Measurements from ENCODE around the gene NUP153.
"Not testable (repeated sequence)": the region's sequence is repeated elsewhere in the genome, so short reads cannot be mapped to it uniquely, and the experiment has no call there.

NUP153 gene

DNA sequence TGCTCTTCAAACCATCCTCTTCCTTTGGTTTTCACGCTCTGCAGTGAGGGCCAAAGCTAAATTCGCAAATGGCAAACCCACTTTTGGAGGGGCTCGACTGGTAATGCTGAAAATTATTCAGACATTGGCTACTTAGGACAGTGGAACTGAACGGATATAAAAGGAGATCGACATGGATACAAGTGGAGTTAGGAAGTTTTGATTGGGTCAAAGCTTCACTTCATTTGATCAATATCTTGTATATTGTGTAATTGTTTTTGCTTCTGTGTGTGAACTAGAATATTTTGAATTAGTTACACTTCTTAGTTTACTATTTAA lies 105.4 kb downstream of the NUP153 start:
- in situ Hi-C loops (cut with HindIII; ENCODE audit: low pct_unique_long_range_greater_than_20kb, low sequenced_read_pairs), result no loop called here
- DNase-seq (ENCODE audit: low read depth in 1 of 2, low spot score in 1 of 2), result no peak
- TF ChIP-seq JUND (IDR thresholded peaks at IDR 0.05; ENCODE audit: low read depth), result no peak

DNA sequence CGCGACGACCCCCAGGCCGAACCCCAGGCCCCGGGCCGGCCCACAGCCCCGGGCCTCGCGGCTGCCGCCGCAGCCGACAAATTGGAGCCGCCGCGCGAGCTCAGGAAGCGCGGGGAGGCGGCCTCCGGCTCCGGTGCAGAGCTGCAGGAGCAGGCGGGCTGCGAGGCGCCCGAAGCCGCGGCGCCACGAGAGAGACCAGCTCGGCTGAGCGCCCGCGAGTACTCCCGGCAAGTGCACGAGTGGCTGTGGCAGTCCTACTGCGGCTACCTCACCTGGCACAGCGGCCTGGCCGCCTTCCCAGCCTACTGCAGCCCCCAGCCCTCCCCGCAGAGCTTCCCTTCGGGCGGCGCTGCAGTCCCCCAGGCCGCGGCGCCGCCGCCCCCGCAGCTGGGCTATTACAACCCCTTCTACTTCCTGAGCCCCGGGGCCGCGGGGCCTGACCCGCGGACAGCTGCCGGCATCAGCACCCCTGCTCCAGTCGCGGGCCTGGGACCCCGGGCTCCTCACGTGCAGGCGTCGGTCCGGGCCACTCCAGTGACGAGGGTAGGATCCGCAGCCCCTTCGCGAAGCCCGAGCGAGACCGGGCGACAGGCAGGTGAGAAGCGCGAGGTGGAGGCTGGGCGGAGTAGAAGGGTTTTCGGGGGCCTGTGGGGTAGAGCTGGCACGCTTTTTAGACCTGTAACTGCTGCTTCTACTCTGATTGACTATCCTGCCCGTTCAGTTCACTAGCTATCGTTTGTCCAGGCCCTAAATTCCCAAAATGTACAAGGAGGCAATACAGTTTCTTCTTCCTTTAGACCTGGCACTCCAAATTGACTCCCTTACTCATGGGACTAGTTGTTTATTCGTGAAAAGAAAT lies 106.0 kb downstream of the NUP153 start:
- in situ Hi-C loops (cut with HindIII; ENCODE audit: low pct_unique_long_range_greater_than_20kb, low sequenced_read_pairs), result no loop called here
- no peak for TF ChIP-seq JUND (IDR thresholded peaks at IDR 0.05; ENCODE audit: low read depth)
- DNase-seq (ENCODE audit: low read depth in 1 of 2, low spot score in 1 of 2), result peak in 1 of 2 experiments; percentile 39

DNA sequence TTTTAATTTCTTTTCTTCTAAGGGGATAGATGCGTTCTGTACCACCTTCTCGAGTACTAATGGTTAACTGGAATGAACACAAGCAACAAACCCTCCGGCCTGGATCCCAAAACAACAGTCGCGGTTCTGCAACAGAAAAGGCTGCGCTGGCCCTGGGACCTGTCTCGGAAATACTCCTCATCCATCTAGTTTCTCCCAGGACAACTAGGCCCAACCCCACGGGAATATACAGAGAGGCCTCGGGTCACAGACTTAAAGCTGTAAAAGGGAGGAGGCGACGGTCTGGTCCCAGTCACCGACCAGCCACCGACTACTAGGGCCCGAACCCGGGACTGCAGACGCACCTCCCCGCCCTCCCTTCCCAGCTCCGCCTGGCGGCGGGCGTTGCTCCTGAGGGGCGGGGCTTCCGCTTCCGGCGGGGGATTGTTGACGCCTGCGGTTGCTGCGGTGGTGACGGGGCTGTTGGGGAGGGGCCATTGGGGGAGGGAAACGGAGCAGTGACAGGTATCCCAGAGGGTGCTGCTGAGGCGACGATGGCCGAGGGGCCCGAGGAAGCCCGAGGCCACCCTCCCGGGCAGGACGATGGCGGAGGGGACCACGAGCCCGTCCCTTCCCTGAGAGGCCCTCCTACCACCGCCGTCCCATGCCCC lies 106.7 kb downstream of the NUP153 start, which contains the start of gene FAM8A1:
FAM8A1 (plus strand) TSS at position 426 of the 650 bp plus-strand sequence; CDS start at position 534, 108 bp downstream.
- no peak for TF ChIP-seq JUND (IDR thresholded peaks at IDR 0.05; ENCODE audit: low read depth)
- in situ Hi-C loops (cut with HindIII; ENCODE audit: low pct_unique_long_range_greater_than_20kb, low sequenced_read_pairs), result no loop called here
- DNase-seq (ENCODE audit: low read depth in 1 of 2, low spot score in 1 of 2), result peak; percentile 79 to 96

DNA sequence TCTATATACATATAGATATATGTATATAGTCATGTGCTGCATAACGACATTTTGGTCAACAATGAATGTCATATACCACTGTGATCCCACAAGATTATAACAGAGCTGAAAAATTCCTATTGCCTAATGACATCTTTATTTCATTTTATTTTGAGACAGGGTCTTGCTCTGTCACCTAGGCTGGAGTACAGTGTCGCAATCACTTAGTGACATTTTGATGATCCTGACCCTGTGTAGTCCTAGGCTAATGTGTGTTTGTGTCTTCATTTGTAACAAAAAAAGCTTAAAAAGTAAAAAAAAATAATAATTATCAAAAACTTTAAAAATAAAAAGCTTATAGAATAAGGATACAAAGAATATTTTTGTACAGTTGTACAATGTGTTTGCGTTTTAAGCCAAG lies 110.6 kb downstream of the NUP153 start:
- TF ChIP-seq JUND (IDR thresholded peaks at IDR 0.05; ENCODE audit: low read depth), result no peak
- in situ Hi-C loops (cut with HindIII; ENCODE audit: low pct_unique_long_range_greater_than_20kb, low sequenced_read_pairs), result no loop called here
- DNase-seq (ENCODE audit: low read depth in 1 of 2, low spot score in 1 of 2), result no peak

DNA sequence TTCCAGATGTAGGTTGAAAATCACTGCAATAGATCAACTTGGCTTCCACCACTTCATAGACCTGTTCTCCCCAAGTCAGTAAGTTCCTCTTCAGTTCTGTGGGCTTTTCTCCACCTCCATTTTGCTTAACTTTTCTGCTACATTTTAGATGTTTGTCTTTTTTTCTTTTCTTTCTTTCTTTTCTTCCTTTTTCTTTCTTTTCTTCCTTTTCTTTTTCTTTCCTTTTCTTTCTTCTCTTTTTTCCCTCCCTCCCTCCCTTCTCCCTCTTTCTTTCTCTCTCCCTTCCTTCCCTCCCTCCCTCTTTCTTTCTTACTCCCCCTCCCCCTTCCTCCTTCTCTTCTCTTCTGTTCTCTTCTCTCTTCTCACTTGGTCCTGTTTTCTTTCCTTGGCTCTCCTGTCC lies 113.5 kb downstream of the NUP153 start:
- DNase-seq (ENCODE audit: low read depth in 1 of 2, low spot score in 1 of 2), result no peak
- in situ Hi-C loops (cut with HindIII; ENCODE audit: low pct_unique_long_range_greater_than_20kb, low sequenced_read_pairs), result no loop called here
- no peak for TF ChIP-seq JUND (IDR thresholded peaks at IDR 0.05; ENCODE audit: low read depth)

DNA sequence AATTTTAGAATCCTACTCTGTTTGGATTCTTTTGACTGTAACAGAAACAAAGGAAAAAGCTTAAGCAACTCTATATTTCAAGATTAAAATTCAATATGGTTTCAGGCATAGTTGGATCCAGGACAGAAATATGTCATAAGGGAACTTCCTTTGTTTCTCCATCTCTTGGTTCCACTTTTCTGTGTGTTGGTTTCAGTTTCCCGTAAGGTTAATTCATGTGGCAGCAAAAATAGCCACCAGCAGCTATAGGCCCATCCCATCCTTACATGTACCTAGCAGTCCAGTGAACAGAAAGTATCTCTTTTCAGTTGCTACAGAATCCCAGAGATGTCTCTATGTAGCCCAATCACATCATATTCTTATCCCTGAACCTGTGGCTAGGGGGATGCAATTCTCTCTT lies 115.4 kb downstream of the NUP153 start:
- in situ Hi-C loops (cut with HindIII; ENCODE audit: low pct_unique_long_range_greater_than_20kb, low sequenced_read_pairs), result no loop called here
- no peak for TF ChIP-seq JUND (IDR thresholded peaks at IDR 0.05; ENCODE audit: low read depth)
- DNase-seq (ENCODE audit: low read depth in 1 of 2, low spot score in 1 of 2), result no peak

DNA sequence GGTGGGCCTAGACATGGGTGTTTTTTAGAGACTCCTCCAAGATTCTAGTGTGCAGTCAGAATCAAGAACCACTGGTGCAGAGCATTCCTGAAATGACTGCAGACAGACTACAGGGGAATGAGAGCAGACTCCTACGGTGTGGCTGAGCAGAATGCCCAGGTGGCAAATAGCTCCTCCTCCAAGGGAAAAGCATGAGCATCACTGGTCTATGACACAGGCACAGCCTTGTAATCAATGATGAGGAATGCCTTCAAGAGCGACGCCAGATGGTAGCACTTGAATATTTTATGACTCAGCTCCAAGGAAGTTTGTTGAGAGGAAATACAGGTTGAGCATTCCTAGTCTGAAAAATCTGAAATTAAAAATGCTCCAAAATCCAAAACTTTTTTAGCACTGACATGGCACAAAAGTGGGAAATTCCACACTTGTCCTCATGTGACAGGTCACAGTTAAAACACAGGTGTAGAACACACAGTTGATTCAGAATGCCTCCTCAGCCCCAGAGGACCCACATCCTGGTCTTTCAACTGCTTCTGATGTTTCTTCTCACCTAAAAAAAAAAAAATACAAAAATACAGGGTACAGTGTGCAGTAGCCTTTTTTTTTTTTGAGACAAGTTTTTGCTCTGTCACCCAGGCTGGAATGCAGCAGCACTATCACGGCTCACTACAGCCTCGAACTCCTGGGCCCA lies 117.2 kb downstream of the NUP153 start:
- peak in 1 of 2 experiments; percentile 92 for DNase-seq (ENCODE audit: low read depth in 1 of 2, low spot score in 1 of 2)
- in situ Hi-C loops (cut with HindIII; ENCODE audit: low pct_unique_long_range_greater_than_20kb, low sequenced_read_pairs), result no loop called here
- TF ChIP-seq JUND (IDR thresholded peaks at IDR 0.05; ENCODE audit: low read depth), result no peak

DNA sequence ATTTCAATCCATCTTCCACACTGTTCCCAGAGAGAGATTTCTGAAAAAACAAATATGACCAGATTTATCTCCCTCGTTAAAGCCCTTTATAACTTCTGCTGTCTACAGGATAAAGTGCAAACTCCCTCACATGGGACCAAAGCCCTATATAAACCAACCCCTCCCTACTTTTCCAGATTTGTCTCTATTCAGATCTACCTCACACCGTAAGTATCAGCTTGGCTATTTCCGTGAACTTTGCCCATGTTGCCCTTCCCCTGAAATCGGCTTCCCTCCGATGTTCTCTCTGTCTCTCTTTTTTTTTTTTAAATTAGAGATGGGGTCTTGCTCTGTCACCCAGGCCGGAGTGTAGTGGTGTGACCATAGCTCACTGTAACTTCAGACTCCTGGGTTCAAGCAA lies 118.7 kb downstream of the NUP153 start:
- in situ Hi-C loops (cut with HindIII; ENCODE audit: low pct_unique_long_range_greater_than_20kb, low sequenced_read_pairs), result no loop called here
- TF ChIP-seq JUND (IDR thresholded peaks at IDR 0.05; ENCODE audit: low read depth), result no peak
- no peak for DNase-seq (ENCODE audit: low read depth in 1 of 2, low spot score in 1 of 2)

DNA sequence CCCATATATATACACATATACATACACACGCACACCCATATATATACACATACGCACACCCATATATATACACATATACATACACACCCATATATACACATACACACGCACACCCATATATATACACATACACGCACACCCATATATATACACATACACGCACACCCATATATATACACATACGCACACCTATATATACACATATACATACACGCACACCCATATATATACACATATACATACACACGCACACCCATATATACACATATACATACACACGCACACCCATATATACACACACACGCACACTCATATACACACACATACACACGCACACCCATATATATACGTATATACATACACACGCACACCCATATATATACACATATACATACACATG lies 120.1 kb downstream of the NUP153 start:
- in situ Hi-C loops (cut with HindIII; ENCODE audit: low pct_unique_long_range_greater_than_20kb, low sequenced_read_pairs); DNase-seq (ENCODE audit: low read depth in 1 of 2, low spot score in 1 of 2): not testable (repeated sequence)

DNA sequence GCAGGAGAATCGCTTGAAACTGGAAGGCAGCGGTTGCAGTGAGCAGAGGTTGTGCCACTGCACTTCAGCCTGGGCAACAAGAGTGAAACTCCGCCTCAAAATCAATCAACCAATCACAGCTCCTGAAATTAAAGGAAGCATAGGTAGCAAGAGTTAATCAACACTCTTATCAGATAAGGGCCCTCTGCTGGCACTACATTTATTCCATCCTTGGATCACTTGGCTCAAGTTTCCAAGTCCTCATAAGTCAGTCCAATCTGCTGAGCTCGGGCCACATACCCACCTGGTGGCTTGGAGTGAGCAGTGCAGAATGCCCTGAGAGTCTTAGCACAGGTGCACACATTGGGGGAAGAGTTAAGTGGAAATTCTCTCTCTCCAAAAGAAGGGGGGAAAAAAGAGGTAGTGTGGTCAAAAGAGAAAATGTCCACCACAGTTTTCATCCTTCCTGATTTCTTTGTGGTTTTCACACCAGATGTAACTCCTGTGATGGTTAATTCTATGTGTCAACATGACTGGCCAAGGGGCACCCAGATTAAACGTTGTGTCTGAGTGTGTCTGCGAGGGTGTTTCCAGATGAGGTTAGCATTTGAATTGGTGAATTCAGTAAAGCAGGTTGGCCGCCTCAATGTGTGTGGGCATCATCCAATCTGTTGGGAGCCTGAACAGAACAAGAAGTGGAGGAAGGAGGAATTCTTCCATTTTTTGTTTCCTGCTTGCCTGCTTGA lies 120.8 kb downstream of the NUP153 start:
- in situ Hi-C loops (cut with HindIII; ENCODE audit: low pct_unique_long_range_greater_than_20kb, low sequenced_read_pairs), result no loop called here
- no peak for TF ChIP-seq JUND (IDR thresholded peaks at IDR 0.05; ENCODE audit: low read depth)
- DNase-seq (ENCODE audit: low read depth in 1 of 2, low spot score in 1 of 2), result peak in 1 of 2 experiments; percentile 79

DNA sequence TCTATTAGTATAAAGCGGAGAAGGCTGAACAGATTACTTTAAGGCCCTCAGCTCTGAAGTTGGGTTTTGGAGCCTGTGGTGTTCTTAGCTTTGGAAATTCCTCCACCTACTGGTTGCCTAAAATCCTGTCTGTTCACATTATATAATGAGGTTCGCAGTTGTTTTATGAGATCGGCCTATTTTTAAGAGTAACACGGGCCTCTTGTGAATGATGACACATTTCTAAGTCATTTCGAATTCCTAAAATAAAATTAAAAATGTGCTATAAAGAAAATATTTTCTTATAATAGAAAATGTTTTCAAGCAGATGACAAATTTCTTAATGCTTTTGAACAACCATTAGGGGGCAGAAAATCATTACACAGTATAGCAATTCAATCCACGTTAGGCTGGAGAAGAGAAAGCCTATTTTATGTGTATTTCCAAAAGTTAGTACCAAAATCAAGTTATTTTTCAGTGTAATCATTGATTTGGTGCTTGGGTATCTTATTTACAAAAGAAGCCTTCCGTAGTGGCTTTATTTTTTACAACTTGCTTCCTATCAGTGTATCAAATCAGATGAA lies 122.4 kb downstream of the NUP153 start:
- in situ Hi-C loops (cut with HindIII; ENCODE audit: low pct_unique_long_range_greater_than_20kb, low sequenced_read_pairs), result no loop called here
- DNase-seq (ENCODE audit: low read depth in 1 of 2, low spot score in 1 of 2), result peak; percentile 68 to 89
- no peak for TF ChIP-seq JUND (IDR thresholded peaks at IDR 0.05; ENCODE audit: low read depth)

DNA sequence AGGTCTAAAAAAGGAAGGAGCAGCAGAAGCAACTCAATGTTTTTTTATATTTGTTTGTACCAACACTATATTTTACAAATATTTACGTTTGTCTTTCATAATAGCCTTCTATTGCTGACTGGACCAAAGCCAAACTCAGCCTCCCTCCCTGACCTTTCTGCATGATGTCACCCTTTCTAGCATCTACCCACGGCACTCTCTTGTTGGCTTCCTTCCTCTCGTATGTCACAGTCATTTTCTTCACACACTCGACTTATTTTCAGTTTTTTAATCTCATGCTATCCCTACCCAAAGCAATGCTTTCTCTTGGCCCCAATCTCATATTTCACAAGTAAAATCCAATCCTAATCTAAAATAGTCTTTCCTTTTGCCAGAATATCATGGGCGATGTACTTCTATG lies 122.9 kb downstream of the NUP153 start:
- DNase-seq (ENCODE audit: low read depth in 1 of 2, low spot score in 1 of 2), result peak in 1 of 2 experiments; percentile 60
- in situ Hi-C loops (cut with HindIII; ENCODE audit: low pct_unique_long_range_greater_than_20kb, low sequenced_read_pairs), result no loop called here
- TF ChIP-seq JUND (IDR thresholded peaks at IDR 0.05; ENCODE audit: low read depth), result no peak

DNA sequence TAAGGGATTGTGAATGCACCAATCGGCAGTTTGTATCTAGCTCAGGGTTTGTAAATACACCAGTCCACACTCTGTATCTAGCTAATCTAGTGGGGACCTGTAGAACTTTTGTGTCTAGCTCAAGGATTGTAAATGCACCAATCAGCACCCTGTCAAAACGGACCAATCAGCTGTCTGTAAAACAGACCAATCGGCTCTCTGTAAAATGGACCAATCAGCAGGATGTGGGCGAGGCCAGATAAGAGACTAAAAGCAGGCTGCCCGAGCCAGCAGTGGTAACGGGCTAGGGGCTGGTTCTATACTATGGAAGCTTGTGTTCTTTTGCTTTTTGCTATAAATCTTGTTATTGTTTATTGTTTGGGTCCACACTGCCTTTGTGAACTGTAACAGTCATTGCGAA lies 125.4 kb downstream of the NUP153 start:
- DNase-seq (ENCODE audit: low read depth in 1 of 2, low spot score in 1 of 2); in situ Hi-C loops (cut with HindIII; ENCODE audit: low pct_unique_long_range_greater_than_20kb, low sequenced_read_pairs): not testable (repeated sequence)
